Neural progenitor cell (in vitro differentiated cells): ENCODE data around the gene USH1G. TPM values are rescaled to one million over a fixed set of nuclear protein-coding genes. Genes with fewer than 3 reads are reported as not detected.

Experiments used
- DNase-seq: peaks from one replicate; pipeline ENCODE4 v3.0.0-alpha.2; 2016; ENCODE audit warnings: low spot score
- H2AFZ ChIP-seq: fragments of 200-600 bp; sonication (generic); replicated peaks from 2 replicates; pipeline ENCODE4 v1.6.1; 2016; ENCODE audit warnings: antibody characterized with exemption
- H3F3A ChIP-seq: fragments of 200-600 bp; sonication (generic); 2 replicates; pipeline ENCODE4 v1.6.1; 2016; ENCODE audit warnings: antibody characterized with exemption, low read depth
- H3K27ac ChIP-seq: fragments of 200-600 bp; sonication (generic); 2 replicates; pipeline ENCODE4 v1.5.1; 2016; ENCODE audit warnings: mild to moderate bottlenecking
- H3K27me3 ChIP-seq: fragments of 200-600 bp; sonication (generic); 2 replicates; pipeline ENCODE4 v1.6.1; 2016; ENCODE audit warnings: mild to moderate bottlenecking, moderate library complexity
- H3K36me3 ChIP-seq: fragments of 200-600 bp; sonication (generic); 2 replicates; pipeline ENCODE4 v1.5.1; 2016
- H3K4me1 ChIP-seq: fragments of 200-600 bp; sonication (generic); 2 replicates; pipeline ENCODE4 v1.6.1; 2016; ENCODE audit warnings: mixed run types
- H3K4me2 ChIP-seq: fragments of 200-600 bp; sonication (generic); 2 replicates; pipeline ENCODE4 v1.6.1; 2016
- H3K4me3 ChIP-seq: fragments of 200-600 bp; sonication (generic); 2 replicates; pipeline ENCODE4 v1.5.1; 2016
- H3K79me2 ChIP-seq: fragments of 200-600 bp; sonication (generic); 2 replicates; pipeline ENCODE4 v1.6.1; 2016; ENCODE audit warnings: low read depth
- H3K9ac ChIP-seq: fragments of 200-600 bp; sonication (generic); 2 replicates; pipeline ENCODE4 v1.6.1; 2016
- H3K9me3 ChIP-seq: fragments of 200-600 bp; sonication (generic); 2 replicates; pipeline ENCODE4 v1.5.1; 2016; ENCODE audit warnings: low read depth
- H4K20me1 ChIP-seq: fragments of 200-600 bp; sonication (generic); 2 replicates; pipeline ENCODE4 v1.6.1; 2016; ENCODE audit warnings: low read depth
- H3K27ac Mint-ChIP-seq: 3 replicates; pipeline ENCODE4 v1.8.0; 2021; ENCODE audit warnings: mixed read lengths
- H3K27me3 Mint-ChIP-seq: 2 replicates; pipeline ENCODE4 v1.8.0; 2022; ENCODE audit warnings: low read depth, mild to moderate bottlenecking, inconsistent platforms, moderate library complexity, mixed read lengths; ENCODE audit not compliant: insufficient read depth
- H3K36me3 Mint-ChIP-seq: 3 replicates; pipeline ENCODE4 v1.8.0; 2021; ENCODE audit warnings: mixed read lengths
- H3K4me1 Mint-ChIP-seq: 3 replicates; pipeline ENCODE4 v1.8.0; 2021; ENCODE audit warnings: mixed read lengths
- H3K4me3 Mint-ChIP-seq: 3 replicates; pipeline ENCODE4 v1.8.0; 2021; ENCODE audit warnings: mild to moderate bottlenecking, moderate library complexity, mixed read lengths
- H3K9me3 Mint-ChIP-seq: 3 replicates; pipeline ENCODE4 v1.8.0; 2020; ENCODE audit warnings: mixed read lengths
- CTCF ChIP-seq: fragments of 200-600 bp; sonication (generic); IDR thresholded peaks from 2 replicates; pipeline ENCODE4 v1.5.1; 2017; ENCODE audit warnings: antibody characterized with exemption, mild to moderate bottlenecking
- EZH2 ChIP-seq: fragments of 200-600 bp; sonication (generic); IDR thresholded peaks from 2 replicates; pipeline ENCODE4 v1.6.1; 2017; ENCODE audit warnings: antibody characterized with exemption, mild to moderate bottlenecking, moderate library complexity
- EZH2phosphoT487 ChIP-seq: fragments of 200-600 bp; sonication (generic); IDR thresholded peaks from 2 replicates; pipeline ENCODE4 v1.6.1; 2017; ENCODE audit warnings: antibody characterized with exemption
- total RNA-seq: library from RNA; depleted of rRNA; stranded (reverse); fragments of >200 nt; gene quantifications from 2 replicates; pipeline ENCODE4 v1.2.3, GENCODE V29; 2015; ENCODE audit warnings: low replicate concordance

Gene USH1G
- total RNA-seq, 1 donor from 2014 or later: not detected

- DNase-seq: no peak
- Histone ChIP-seq H3K4me2 (no peak overlapping the region), H3K27ac (no peak overlapping the region), H3K4me1 (no peaks in the 10 kb centered on the region), H4K20me1 (no peaks in the 10 kb centered on the region), H3K9me3 (no peaks in the 10 kb centered on the region), H3K79me2 (no peaks in the 10 kb centered on the region), H3K27me3 (peaks cover 15% of the 10 kb centered on the region), H3F3A (no peaks in the 10 kb centered on the region), H2AFZ (no peak overlapping the region), H3K9ac (no peak overlapping the region), H3K36me3 (no peaks in the 10 kb centered on the region), H3K4me3 (no peak overlapping the region)
- H3K27ac Mint-ChIP-seq: no peak overlapping the region
- no peaks in the 10 kb centered on the region for H3K4me1 Mint-ChIP-seq
- no peaks in the 10 kb centered on the region for H3K9me3 Mint-ChIP-seq
- H3K27me3 Mint-ChIP-seq: peaks cover 16% of the 10 kb centered on the region
- H3K36me3 Mint-ChIP-seq: no peaks in the 10 kb centered on the region
- no peak overlapping the region for H3K4me3 Mint-ChIP-seq
- TF ChIP-seq EZH2phosphoT487: no peak
Measured at GRCh38 chr17:74954115-74954514, 31.1 kb upstream of the USH1G start.

GRCh38 chr17:74953134-74953687, 30.2 kb upstream of the USH1G start:
- Mint-ChIP-seq H3K27me3 (peaks cover 15% of the 10 kb centered on the region), H3K9me3 (no peaks in the 10 kb centered on the region), H3K27ac (no peak overlapping the region), H3K36me3 (no peaks in the 10 kb centered on the region), H3K4me1 (no peaks in the 10 kb centered on the region), H3K4me3 (no peak overlapping the region)
- Histone ChIP-seq H3K36me3 (no peaks in the 10 kb centered on the region), H3K4me2 (no peak overlapping the region), H3K9me3 (no peaks in the 10 kb centered on the region), H3K27ac (no peak overlapping the region), H3F3A (no peaks in the 10 kb centered on the region), H3K79me2 (no peaks in the 10 kb centered on the region), H2AFZ (no peak overlapping the region), H4K20me1 (no peaks in the 10 kb centered on the region), H3K4me3 (no peak overlapping the region), H3K4me1 (no peaks in the 10 kb centered on the region), H3K27me3 (peaks cover 6% of the 10 kb centered on the region), H3K9ac (no peak overlapping the region)
- TF ChIP-seq EZH2: no peak
- no peak for TF ChIP-seq CTCF
- TF ChIP-seq EZH2phosphoT487: no peak
- DNase-seq: no peak

GRCh38 chr17:74952431-74953133, 29.5 kb upstream of the USH1G start:
- Histone ChIP-seq H3K27me3 (no peaks in the 10 kb centered on the region), H3K9ac (no peak overlapping the region), H2AFZ (no peak overlapping the region), H3F3A (no peaks in the 10 kb centered on the region), H3K4me2 (no peak overlapping the region), H3K4me1 (no peaks in the 10 kb centered on the region), H3K4me3 (no peak overlapping the region), H3K9me3 (no peaks in the 10 kb centered on the region), H3K79me2 (no peaks in the 10 kb centered on the region), H3K36me3 (no peaks in the 10 kb centered on the region), H4K20me1 (no peaks in the 10 kb centered on the region), H3K27ac (no peak overlapping the region)
- Mint-ChIP-seq H3K27me3 (peaks cover 18% of the 10 kb centered on the region), H3K9me3 (no peaks in the 10 kb centered on the region), H3K27ac (peak overlapping the region; percentile 68), H3K4me1 (no peaks in the 10 kb centered on the region), H3K4me3 (no peak overlapping the region), H3K36me3 (no peaks in the 10 kb centered on the region)
- TF ChIP-seq EZH2phosphoT487 (no peak), CTCF (no peak)
- no peak for DNase-seq
